Small intestine (tissue), 7 donors: ENCODE data around the gene ARHGAP8. TPM values are rescaled to one million over a fixed set of nuclear protein-coding genes. Genes with fewer than 3 reads are reported as not detected.
"Not testable (repeated sequence)": the region's sequence is repeated elsewhere in the genome, so short reads cannot be mapped to it uniquely, and the experiment has no call there.

Source experiments
- DNase-seq, 2 donors: peaks; one replicate each; pipeline versions ENCODE4 v3.0.0 to v3.0.0-alpha.2; 2013
- FAIRE-seq: peaks from 2 replicates; lab custom pipeline; 2012; peaks lifted over from hg19 to GRCh38; lab: Jason Lieb, UNC
- H3K27ac ChIP-seq, 3 donors: one replicate each; pipeline ENCODE4 v1.5.1; 2013; ENCODE audit warnings: low read length in 2 of 3, mild to moderate bottlenecking in 2 of 3, control low read depth in 1 of 3, inconsistent platforms in 1 of 3, low read depth in 1 of 3, moderate library complexity in 1 of 3
- H3K27me3 ChIP-seq, 3 donors: one replicate each; pipeline ENCODE4 v1.6.1; 2013; ENCODE audit warnings: low read length in 3 of 3, inconsistent platforms in 1 of 3; ENCODE audit not compliant: control insufficient read depth in 3 of 3, insufficient read depth in 3 of 3
- H3K36me3 ChIP-seq, 3 donors: one replicate each; pipeline ENCODE4 v1.6.1; 2013; ENCODE audit warnings: low read length in 3 of 3, inconsistent platforms in 1 of 3, low read depth in 1 of 3, mild to moderate bottlenecking in 1 of 3, moderate library complexity in 1 of 3; ENCODE audit not compliant: control insufficient read depth in 3 of 3, insufficient read depth in 2 of 3
- H3K4me1 ChIP-seq, 3 donors: one replicate each; pipeline ENCODE4 v1.6.1; 2013; ENCODE audit warnings: low read length in 2 of 3, inconsistent platforms in 1 of 3, low read depth in 1 of 3, mild to moderate bottlenecking in 1 of 3, moderate library complexity in 1 of 3; ENCODE audit not compliant: control insufficient read depth in 3 of 3, insufficient read depth in 2 of 3
- H3K4me3 ChIP-seq, 3 donors: one replicate each; pipeline ENCODE4 v1.5.1; 2013; ENCODE audit warnings: low read length in 3 of 3, control low read depth in 1 of 3, inconsistent platforms in 1 of 3, low read depth in 1 of 3, mild to moderate bottlenecking in 1 of 3, moderate library complexity in 1 of 3
- H3K9me3 ChIP-seq, 2 donors: one replicate each; pipeline ENCODE4 v1.6.1; 2013; ENCODE audit warnings: low read depth in 1 of 2, low read length in 1 of 2; ENCODE audit not compliant: control insufficient read depth in 2 of 2, insufficient read depth in 1 of 2
- WGBS, 3 donors: extraction: QIAGEN DNeasy Blood & Tissue Kit; methylation state at CpG; one replicate each; pipeline ENCODE4 v1.1.7; 2013; 5-methylcytosine and 5-hydroxymethylcytosine counted together
- polyA plus RNA-seq, 4 donors: library from polyadenylated mRNA; stranded (reverse) in 3 of 4; unstranded in 1 of 4; fragments of 200-250 nt in 3 of 4; fragments of 120-200 nt in 1 of 4; gene quantifications; one replicate each; pipeline versions ENCODE4 v1.2.1 to v1.2.3, GENCODE V29; 2013
- donor health status: healthy with polysubstance abuse.
- donor health status: control.
- donor health status: control.
- donor health status: Bipolar disorder and iron deficiency.
- donor health status: healthy.

Gene ARHGAP8
- polyA plus RNA-seq, 4 donors, result 1.6 to 20.3 (median 9.3) TPM

GRCh38 chr22:44799946-44800634, 47.7 kb downstream of the ARHGAP8 start:
- FAIRE-seq, H3K27ac ChIP-seq, H3K27me3 ChIP-seq, H3K9me3 ChIP-seq, H3K4me1 ChIP-seq, DNase-seq, H3K4me3 ChIP-seq: not testable (repeated sequence)
- 40 to 55% (median 44%) methylated on average over 11 to 14 of the region's 17 CpGs for WGBS, 3 donors
- H3K36me3 ChIP-seq, result peaks cover 0 to 12% (median 0%) of the 10 kb centered on the region in 3 donors

DNA sequence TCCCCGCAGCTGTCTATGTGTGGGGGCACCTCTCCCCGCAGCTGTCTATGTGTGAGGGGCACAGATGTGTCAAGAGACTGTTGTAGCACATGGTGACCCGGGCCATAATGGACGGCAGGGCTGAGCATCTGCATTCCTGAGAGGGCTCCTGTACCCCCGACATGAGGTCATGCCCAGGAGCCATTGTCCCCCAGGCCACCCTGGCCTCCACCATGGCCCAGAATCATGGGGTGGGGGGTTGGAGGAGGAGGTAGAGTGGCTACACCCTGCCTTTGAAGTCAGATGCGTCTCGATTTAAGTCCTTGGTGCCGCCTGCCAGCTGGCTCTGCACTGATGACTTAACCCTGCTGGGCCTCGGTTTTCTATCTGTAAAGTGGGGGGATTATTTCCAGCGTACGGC, 49.1 kb downstream of the ARHGAP8 start:
- DNase-seq (no peak), FAIRE-seq (no peak)
- H3K9me3 ChIP-seq, result no peaks in the 10 kb centered on the region
- H3K27me3 ChIP-seq, result no peaks in the 10 kb centered on the region
- H3K4me1 ChIP-seq, result no peaks in the 10 kb centered on the region
- peaks cover 0 to 10% (median 0%) of the 10 kb centered on the region in 3 donors for H3K36me3 ChIP-seq
- H3K27ac ChIP-seq, result no peak overlapping the region
- WGBS, 3 donors, result 66 to 76% (median 71%) methylated on average over 11 of the region's 11 CpGs
- H3K4me3 ChIP-seq, result no peak overlapping the region

DNA sequence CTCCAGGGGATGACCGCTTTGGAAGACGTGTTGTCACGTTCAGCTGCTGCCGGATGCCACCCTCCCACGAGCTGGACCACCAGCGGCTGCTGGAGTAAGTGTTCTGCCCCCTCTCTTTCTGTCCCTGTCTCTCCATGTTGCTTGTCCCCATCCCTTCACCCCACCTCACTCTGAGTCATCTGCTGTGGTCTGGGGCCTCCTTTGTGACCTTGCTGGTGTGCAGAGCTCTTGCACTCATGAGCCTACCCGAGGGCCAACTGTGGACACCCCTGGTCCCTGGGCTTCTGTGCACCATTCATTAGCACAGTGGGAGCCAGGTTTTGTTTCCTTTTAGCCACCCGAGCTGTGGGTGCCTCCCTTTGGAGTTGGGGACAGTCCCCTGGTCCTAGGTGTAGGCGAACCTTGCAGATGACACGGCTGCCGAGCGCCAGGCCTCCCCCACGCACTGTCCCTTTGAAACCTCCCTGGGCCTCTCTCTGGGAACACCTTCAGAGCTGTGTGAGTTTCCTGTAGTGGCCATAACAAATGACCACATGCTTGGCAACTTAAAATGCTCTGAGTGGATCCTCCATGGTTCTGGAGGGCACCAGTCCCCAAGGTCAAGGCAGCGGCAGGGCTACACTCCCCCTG, 49.8 kb downstream of the ARHGAP8 start:
- Histone ChIP-seq H3K36me3 (peaks cover 0 to 10% (median 0%) of the 10 kb centered on the region in 3 donors), H3K27me3 (no peaks in the 10 kb centered on the region), H3K4me3 (no peak overlapping the region), H3K27ac (no peak overlapping the region), H3K9me3 (no peaks in the 10 kb centered on the region), H3K4me1 (no peaks in the 10 kb centered on the region)
- 77 to 85% (median 84%) methylated on average over 14 of the region's 14 CpGs for WGBS, 3 donors
- no peak for FAIRE-seq
- DNase-seq, result no peak

DNA sequence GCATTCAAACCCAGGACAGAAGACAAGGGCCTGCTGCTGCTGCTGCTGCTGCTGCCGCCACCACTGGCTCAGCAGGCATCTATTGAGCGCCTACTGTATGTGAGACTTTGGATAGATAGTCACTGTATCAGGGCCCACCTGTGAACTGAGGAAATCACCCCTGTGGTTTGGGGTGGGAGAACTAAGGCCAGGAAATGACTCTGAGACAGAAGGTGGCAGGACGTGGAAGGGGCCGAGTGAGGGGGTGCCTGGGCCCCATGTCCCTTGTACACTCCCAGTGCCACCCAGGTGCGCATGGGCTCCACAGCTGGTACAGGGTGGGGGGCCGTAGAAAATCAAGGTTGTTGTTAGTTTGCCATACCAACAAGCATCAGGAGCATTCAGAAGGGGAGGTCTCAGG, 50.6 kb downstream of the ARHGAP8 start:
- Histone ChIP-seq H3K27ac (no peak overlapping the region), H3K36me3 (peaks cover 0 to 8% (median 0%) of the 10 kb centered on the region in 3 donors), H3K27me3 (no peaks in the 10 kb centered on the region), H3K9me3 (no peaks in the 10 kb centered on the region), H3K4me1 (no peaks in the 10 kb centered on the region), H3K4me3 (no peak overlapping the region)
- WGBS, 3 donors, result 72 to 92% (median 75%) methylated on average over 6 of the region's 6 CpGs
- no peak for FAIRE-seq
- no peak for DNase-seq

DNA sequence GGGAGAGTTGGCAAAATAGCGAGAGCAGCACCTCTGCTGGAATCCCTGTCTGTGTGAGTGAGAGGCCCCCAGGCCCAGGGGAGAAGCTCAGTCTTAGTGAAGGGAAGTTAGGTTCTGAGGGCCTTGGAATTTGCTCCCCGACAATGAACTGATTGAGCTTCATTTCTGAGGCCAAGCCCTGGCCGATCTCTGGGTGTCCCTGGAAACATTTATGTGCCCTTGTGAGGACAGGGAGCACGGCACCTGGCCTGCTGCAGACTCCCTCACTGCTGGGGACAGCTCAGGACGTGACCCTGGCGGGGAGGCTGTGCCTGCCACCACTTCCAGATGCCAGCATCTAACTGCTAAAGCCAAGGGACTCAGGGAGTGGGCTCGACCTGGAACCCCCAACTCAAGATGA, 52.0 kb downstream of the ARHGAP8 start:
- Histone ChIP-seq H3K9me3 (no peaks in the 10 kb centered on the region), H3K4me3 (no peak overlapping the region), H3K4me1 (no peaks in the 10 kb centered on the region), H3K27ac (no peak overlapping the region), H3K36me3 (peaks cover 0 to 8% (median 0%) of the 10 kb centered on the region in 3 donors), H3K27me3 (no peaks in the 10 kb centered on the region)
- no peak for DNase-seq
- WGBS, 3 donors, result 82 to 91% (median 82%) methylated on average over 7 of the region's 7 CpGs
- no peak for FAIRE-seq

DNA sequence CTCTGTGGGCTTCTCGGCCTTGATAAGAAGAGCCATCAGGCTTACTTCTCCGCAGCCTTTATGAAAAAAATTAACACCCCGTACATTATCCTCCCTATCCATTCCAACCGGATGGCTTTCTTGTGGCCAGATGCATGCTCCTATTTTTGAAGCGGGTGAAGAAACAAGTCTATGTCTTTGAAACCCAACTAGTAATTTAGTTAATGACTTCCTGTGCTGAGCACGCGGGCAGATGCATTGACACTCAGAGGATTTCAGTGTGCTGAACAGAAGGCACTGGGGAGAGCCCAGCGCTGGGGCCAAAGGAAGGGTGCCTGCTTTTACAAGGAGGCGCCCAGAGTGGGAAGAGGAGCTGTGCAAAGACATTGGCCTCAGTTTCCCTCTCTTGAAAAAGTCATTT, 53.3 kb downstream of the ARHGAP8 start:
- H3K27me3 ChIP-seq, result no peaks in the 10 kb centered on the region
- H3K27ac ChIP-seq, result no peak overlapping the region
- DNase-seq (no peak), FAIRE-seq (no peak)
- peaks cover 0 to 9% (median 0%) of the 10 kb centered on the region in 3 donors for H3K36me3 ChIP-seq
- H3K9me3 ChIP-seq, result no peaks in the 10 kb centered on the region
- WGBS, 3 donors, result 85 to 97% (median 91%) methylated on average over 9 of the region's 9 CpGs
- no peak overlapping the region for H3K4me3 ChIP-seq
- H3K4me1 ChIP-seq, result no peaks in the 10 kb centered on the region

GRCh38 chr22:44807232-44807631, 54.9 kb downstream of the ARHGAP8 start:
- no peak overlapping the region for H3K4me3 ChIP-seq
- no peak for DNase-seq
- no peak for FAIRE-seq
- no peaks in the 10 kb centered on the region for H3K27me3 ChIP-seq
- H3K4me1 ChIP-seq, result no peaks in the 10 kb centered on the region
- no peak overlapping the region for H3K27ac ChIP-seq
- H3K36me3 ChIP-seq, result peaks cover 0 to 15% (median 0%) of the 10 kb centered on the region in 3 donors
- WGBS, 3 donors, result 76 to 92% (median 92%) methylated on average over 7 of the region's 7 CpGs
- peaks cover 0 to 3% of the 10 kb centered on the region in 2 donors for H3K9me3 ChIP-seq

- WGBS, 3 donors, result 66 to 79% (median 67%) methylated on average over 20 to 21 of the region's 21 CpGs
- FAIRE-seq, result no peak
- DNase-seq, result no peak
- Histone ChIP-seq H3K27me3 (no peaks in the 10 kb centered on the region), H3K4me3 (no peak overlapping the region), H3K9me3 (peaks cover 0 to 8% of the 10 kb centered on the region in 2 donors), H3K36me3 (peaks cover 0 to 10% (median 0%) of the 10 kb centered on the region in 3 donors), H3K4me1 (no peaks in the 10 kb centered on the region), H3K27ac (no peak overlapping the region)
Measured at GRCh38 chr22:44807915-44808690, 55.7 kb downstream of the ARHGAP8 start.
